ENCODE results near the gene ANKRD13B.
A peak's percentile ranks its signal among the peaks of the same experiment; 100 is the strongest.

ANKRD13B gene

DNA sequence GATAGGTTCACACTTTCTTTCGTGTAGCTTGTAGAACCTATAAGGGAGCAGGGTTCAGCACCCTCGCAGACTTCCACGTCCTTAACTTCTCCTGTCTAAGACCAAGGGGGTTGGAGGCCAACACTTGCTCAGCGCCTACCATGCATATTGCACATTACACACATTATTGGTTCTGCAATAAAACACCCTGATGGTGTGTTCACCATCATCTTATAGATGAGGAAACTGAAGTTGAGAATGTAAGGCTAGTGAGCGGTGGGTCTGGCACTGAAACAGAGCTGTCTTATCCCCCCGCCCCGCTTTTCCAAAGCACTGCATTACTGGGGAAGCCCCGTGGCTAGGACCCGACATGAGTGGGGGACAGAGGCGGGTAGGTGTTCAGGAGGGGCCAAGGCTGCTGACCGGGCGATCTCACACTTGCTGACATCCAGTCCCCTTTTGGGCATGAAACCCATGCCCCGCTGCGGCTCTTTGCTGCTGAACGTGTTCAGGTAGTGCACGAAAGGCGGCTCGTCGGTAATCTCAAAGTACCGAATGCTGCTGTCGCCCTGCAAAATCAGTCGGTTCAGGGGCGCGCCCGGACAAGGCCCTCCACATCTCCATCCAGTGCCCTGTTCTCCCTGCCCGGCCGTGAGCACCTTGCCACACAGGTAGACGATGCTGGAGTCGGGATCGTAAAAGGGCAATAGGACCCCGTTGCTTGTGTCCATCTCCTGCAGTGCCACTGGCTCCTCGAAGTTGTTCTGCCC, 23.5 kb downstream of the ANKRD13B start:
- no peak for DNase-seq (ENCODE audit: low read depth)

GRCh38 chr17:29617125-29617480, 24.2 kb downstream of the ANKRD13B start:
- peak; percentile 88 for DNase-seq (ENCODE audit: low read depth)

DNA sequence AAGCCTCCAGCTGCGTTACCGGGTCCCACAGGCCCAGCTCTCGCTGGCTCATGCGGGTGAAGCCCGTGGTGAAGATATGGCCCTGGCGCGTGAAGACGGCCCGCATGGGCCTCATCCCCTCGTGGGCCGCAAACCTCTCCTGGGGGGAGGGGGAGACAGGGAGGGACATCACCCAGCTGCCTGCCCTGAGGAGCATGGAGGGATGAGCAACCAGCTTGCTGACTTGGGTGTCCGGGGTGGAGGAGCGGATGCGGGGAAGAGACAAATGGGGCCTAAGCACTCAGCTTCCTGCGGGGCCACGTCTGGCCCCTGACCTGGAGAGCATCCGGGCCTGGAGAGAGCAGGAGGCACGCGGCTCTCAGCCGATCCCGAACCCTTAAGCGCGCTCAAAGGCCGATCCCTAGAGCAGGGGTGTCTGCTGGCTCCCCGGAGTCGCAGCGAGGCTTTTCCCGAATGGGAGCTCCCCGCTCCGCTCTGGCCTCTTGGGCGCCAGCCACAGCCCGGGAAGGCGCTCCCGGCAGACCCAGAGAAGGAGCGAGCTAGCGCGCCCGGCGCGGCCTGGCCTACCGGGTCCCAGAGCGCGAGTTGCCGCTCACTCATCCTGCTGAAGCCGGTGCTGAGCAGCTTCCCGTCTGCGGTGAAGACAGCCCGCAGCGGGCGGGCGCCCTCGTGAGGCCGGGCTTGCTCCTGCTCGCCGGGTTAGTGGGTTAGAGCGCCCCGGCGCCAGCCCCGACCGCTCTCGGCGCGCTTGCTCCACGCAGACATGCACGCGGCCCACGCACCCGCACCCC, 24.7 kb downstream of the ANKRD13B start:
- DNase-seq (ENCODE audit: low read depth) = peak; percentile 84

DNA sequence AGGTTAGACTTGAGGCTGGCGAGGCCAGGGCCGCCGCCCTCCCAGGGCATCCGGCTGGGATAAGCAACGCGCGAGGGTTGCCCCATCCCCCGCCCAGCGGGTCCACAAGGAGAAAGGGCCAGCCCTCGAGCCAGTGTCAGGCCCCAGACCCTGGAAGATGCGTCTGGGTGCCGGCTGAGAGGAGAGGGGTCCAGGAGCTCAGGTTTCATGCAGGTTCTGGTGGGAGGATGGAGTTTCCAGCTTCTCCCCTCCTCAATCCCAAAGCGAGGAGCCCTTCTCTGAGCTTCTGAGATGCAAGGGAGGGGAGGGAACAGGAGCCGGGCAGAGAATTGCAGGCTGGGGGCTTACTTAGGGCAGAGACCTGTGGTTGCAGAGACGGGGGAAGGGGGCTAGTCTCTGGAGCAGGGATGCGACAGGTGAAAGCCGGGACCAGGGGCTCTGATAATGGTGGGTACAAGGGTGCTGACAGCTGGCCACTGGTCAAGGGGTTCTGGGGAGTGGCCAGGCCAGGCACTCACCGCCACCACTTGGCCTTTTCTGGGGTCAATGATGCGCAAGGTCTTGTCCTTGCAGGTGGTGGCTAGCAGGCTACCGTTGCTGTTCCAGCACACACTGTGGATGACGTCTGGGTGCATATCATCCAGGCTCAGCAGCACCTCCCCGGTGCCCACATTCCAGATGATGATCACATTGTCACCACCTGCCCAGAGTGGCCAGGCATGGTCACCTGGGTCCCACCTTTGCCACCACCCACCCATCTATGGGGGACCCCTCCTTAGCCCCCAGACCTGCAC, 25.5 kb downstream of the ANKRD13B start:
- DNase-seq (ENCODE audit: low read depth) = no peak

- DNase-seq (ENCODE audit: low read depth) = no peak
Observed at GRCh38 chr17:29619251-29619650, 26.3 kb downstream of the ANKRD13B start.

- no peak for DNase-seq (ENCODE audit: low read depth)
Observed at GRCh38 chr17:29620271-29620670, 27.3 kb downstream of the ANKRD13B start.

- no peak for DNase-seq (ENCODE audit: low read depth)
Observed at GRCh38 chr17:29620779-29621500, 28.0 kb downstream of the ANKRD13B start.

DNA sequence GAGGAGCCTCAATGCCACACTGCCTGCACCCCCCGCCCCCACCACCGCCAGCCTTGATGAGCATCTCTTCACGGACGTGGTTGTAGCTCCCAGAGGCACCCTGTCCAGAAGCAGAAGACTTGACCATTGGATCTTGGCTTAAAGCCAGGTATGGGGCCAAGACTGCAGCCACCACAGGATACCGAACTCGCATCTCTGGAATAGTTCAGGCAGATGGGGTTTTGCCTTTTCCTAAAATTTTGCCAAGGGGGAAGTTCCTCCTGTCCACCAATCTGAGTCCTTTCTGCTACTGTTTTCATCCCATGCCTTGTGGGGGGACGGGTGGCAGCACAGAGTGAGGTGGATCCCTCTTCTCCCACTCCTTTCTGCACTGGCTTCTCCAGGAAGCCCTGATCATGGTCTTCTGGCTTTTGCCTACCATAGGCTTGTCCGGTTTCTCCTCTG, 28.8 kb downstream of the ANKRD13B start:
- no peak for DNase-seq (ENCODE audit: low read depth)

- DNase-seq (ENCODE audit: low read depth) = peak; percentile 64
Observed at GRCh38 chr17:29622337-29623282, 29.7 kb downstream of the ANKRD13B start, which contains the start of gene CORO6. Gene CORO6 (minus strand): TSS chr17:29622912. CDS start chr17:29621421, 1,491 bp downstream.

DNA sequence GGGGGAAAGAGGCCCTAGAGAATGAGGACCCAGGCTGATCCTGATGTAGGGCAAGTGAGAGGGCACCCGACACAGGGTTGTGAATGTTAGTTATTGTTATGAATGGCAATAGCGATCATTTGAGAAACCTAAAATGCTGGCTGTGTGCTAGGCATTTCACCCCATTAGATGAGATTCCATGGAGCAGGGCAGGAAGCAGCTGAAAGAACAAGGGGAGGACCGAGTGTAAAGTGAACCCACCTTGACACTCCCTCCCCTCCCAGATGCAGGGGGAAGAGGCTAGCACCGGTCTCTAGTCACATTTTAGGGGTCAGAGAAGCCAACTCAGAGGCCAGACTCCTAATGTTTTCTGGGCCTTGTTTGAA, 30.3 kb downstream of the ANKRD13B start:
- no peak for DNase-seq (ENCODE audit: low read depth)

- no peak for DNase-seq (ENCODE audit: low read depth)
Observed at GRCh38 chr17:29624586-29624985, 31.7 kb downstream of the ANKRD13B start.

DNA sequence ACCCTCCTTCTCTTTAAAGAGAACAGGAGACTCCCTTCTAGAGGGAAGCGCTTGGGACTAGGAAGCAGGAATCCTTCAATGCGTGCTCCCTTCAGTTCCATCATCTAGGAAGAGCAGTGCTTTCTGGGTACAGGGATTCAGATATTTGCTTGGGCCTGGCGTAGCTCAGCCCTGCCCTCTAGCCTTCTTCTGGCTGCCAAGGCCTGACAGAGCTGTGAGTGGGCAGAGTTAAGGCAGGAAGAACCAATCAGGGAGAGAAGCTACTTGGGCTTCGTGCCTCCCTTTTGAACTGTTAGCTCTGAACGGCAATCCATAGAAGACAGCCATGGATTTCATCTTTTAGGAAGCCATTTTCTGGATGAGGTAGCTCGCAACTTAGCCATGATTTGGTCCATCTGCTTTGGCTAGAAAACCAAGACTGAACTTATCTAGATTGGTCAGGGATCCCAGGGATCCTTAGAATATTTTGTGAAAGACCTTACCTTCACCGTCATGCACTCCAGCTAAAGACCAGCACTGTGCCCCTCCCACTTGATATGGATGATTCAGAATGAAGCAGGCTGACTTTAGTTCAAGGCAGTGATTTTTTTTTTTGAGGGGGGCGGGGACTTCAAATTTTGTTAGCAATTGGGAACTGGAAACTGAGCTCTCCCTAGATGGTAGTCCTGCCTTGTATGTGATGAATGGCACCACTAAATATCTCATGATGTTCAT, 32.3 kb downstream of the ANKRD13B start:
- no peak for DNase-seq (ENCODE audit: low read depth)

- no peak for DNase-seq (ENCODE audit: low read depth)
Observed at GRCh38 chr17:29627951-29628350, 35.0 kb downstream of the ANKRD13B start.

GRCh38 chr17:29628644-29629043, 35.7 kb downstream of the ANKRD13B start:
- DNase-seq (ENCODE audit: low read depth) = no peak

DNA sequence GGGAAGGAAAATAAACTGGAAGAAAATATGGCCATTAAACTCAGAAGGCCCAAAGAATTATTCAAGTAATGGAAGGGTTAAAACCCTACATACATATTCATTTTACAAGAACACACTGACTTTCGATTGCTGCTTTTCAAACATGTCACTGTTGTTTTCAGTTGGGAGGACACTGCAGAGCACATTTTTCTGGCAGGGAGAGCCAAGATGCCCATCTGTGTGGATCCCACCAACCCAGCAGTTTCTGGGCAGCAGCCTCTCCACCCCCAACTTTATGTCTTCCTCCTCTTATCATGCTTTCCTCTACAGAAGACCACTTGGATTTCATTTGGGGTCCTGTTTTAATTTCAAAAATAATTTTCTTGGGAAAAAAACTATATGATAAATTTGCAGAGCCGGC, 36.9 kb downstream of the ANKRD13B start:
- no peak for DNase-seq (ENCODE audit: low read depth)

DNA sequence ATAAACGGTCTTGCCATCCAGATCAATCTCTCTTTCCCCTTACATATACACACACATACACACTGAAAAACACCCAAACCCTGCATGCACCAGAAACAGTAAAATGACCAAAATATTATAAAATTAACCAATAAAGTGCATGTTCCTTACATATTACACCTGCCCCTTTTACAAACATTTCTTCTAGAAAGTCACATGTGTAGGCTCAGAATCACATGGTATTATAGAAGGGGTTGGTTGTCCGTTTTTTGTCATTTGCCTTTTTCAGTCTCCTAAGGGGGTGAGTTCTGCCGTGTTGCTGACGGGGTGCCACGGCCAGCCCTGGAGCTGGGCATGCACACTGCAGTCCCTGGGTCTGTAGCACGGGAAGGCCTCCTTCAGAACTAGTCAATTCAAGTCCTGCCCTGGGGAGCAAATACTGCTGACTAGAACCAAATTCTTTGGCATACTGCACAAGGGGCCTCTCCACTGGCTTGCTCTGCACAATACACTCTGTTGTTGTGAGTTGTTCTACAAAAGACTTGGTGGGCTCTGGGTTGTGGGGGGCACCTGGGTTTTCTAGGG, 37.8 kb downstream of the ANKRD13B start:
- DNase-seq (ENCODE audit: low read depth) = no peak

GRCh38 chr17:29633886-29634285, 41.0 kb downstream of the ANKRD13B start:
- DNase-seq (ENCODE audit: low read depth) = no peak

DNA sequence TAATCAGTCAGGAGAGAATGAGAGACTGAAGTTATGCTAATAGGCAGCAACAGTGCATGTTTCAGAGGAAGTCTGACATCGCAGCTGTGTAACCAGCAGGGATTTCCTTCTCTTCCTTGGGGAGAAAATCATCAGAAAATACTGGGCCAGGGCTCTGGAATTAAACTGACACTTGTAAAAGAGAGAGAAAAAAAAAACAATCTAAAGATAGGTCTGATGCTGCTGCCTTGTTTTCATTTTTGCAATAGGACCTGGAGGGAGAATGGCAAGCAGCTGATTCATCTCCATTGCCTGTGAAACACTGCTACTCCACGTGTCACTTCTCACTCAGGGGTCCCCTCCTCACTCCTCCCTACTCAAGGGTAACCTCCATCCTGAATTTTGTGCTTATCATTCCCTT, 47.5 kb downstream of the ANKRD13B start:
- no peak for DNase-seq (ENCODE audit: low read depth)

DNA sequence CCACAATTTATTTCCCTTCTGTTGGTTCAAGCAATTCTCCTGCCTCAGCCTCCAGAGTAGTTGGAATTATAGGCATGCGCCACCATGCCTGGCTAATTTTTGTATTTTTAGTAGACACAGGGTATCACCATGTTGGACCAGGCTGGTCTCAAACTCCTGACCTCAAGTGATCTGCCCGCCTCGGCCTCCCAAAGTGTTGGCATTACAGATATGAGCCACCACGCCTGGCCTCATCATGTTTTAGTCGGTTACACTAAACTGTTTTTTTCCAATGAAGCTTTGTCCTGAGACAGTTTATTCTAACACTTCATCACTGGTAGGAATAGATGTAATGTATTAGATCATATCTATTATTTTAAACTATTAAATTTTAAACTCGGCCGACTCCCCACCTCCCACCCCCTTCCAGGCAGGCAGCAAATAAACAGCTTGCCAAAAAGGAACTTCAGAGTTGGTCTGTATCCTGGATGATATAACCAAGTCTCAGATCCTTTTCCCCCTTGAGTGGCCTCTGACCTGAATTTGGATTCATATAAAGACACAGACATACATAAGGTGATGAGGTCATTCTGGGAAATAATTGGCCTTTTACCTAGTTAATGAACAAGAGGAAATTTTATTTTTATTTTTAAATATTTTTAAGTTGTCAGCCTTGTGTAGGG, 48.2 kb downstream of the ANKRD13B start:
- DNase-seq (ENCODE audit: low read depth) = no peak
